H1 (cell line): ENCODE measurements around the gene TAX1BP1. TPM values are rescaled to one million over a fixed set of nuclear protein-coding genes. Genes with fewer than 3 reads are reported as not detected.

ENCODE experiments used
- CTCF ChIA-PET: fragments of 300-600 bp; sonication (Branson Sonifier 250); formaldehyde crosslinking; loops from one replicate; lab custom pipeline; 2021; ENCODE audit not compliant: partially characterized antibody; lab: Charles Lee
- POLR2A ChIA-PET: fragments of 300-600 bp; sonication (Branson Sonifier 250); formaldehyde crosslinking; loops from one replicate; lab custom pipeline; 2021; ENCODE audit warnings: inconsistent platforms; ENCODE audit not compliant: partially characterized antibody; lab: Charles Lee
- DNase-seq, 2 experiments: peaks; one replicate each; pipeline versions ENCODE4 v3.0.0 to v3.0.0-alpha.2; 2010 to 2022; ENCODE audit warnings: low spot score in 2 of 2, low read depth in 1 of 2, mixed read lengths in 1 of 2
- FAIRE-seq: peaks from 2 replicates; lab custom pipeline; 2011; peaks lifted over from hg19 to GRCh38; lab: Jason Lieb, UNC
- H2AFZ ChIP-seq: 2 replicates; pipeline ENCODE4 v1.8.1; 2012; ENCODE audit warnings: low read length, inconsistent platforms
- H2AK5ac ChIP-seq: 2 replicates; pipeline ENCODE4 v1.6.1; 2013; ENCODE audit warnings: low read depth, low read length
- H2BK120ac ChIP-seq: replicated peaks from 2 replicates; pipeline ENCODE3; 2013; ENCODE audit warnings: low read depth, low read length, inconsistent platforms
- H2BK12ac ChIP-seq: 2 replicates; pipeline ENCODE4 v1.6.1; 2013; ENCODE audit warnings: low read depth, low read length
- H2BK15ac ChIP-seq: 2 replicates; pipeline ENCODE4 v1.6.1; 2013; ENCODE audit warnings: low read length
- H2BK20ac ChIP-seq: 2 replicates; pipeline ENCODE4 v1.6.1; 2013; ENCODE audit warnings: low read length
- H2BK5ac ChIP-seq: 2 replicates; pipeline ENCODE4 v1.6.1; 2013; ENCODE audit warnings: low read depth, low read length
- H3K14ac ChIP-seq: 2 replicates; pipeline ENCODE4 v1.6.1; 2013; ENCODE audit warnings: inconsistent platforms; ENCODE audit not compliant: insufficient read length
- H3K18ac ChIP-seq: 2 replicates; pipeline ENCODE4 v1.6.1; 2013; ENCODE audit warnings: low read length; ENCODE audit errors: extremely low read depth
- H3K23ac ChIP-seq: 2 replicates; pipeline ENCODE4 v1.6.1; 2013; ENCODE audit warnings: inconsistent platforms; ENCODE audit not compliant: insufficient read length
- H3K23me2 ChIP-seq: 2 replicates; pipeline ENCODE4 v1.6.1; 2013; ENCODE audit warnings: low read depth, low read length
- H3K27ac ChIP-seq: 2 replicates; pipeline ENCODE4 v1.6.1; 2011; ENCODE audit warnings: low read depth, low read length, inconsistent platforms
- H3K27me3 ChIP-seq, 4 experiments: replicated peaks in 1 of 4; 1 replicate in 1 of 4; 2 replicates in 3 of 4; pipeline versions ENCODE4 v1.6.1 to v1.8.1; 2011 to 2013; ENCODE audit warnings: low read length in 3 of 4, mild to moderate bottlenecking in 3 of 4, inconsistent platforms in 2 of 4, mixed read lengths in 2 of 4, moderate library complexity in 1 of 4; ENCODE audit not compliant: control insufficient read depth in 3 of 4, insufficient read depth in 3 of 4; ENCODE audit errors: extremely low read depth in 1 of 4
- H3K36me3 ChIP-seq, 4 experiments: 2 replicates each; pipeline versions ENCODE4 v1.6.1 to v1.8.1; 2011 to 2013; ENCODE audit warnings: mild to moderate bottlenecking in 4 of 4, low read length in 3 of 4, moderate library complexity in 2 of 4, control low read depth in 1 of 4, inconsistent platforms in 1 of 4; ENCODE audit not compliant: insufficient read depth in 4 of 4, control insufficient read depth in 2 of 4
- H3K4ac ChIP-seq: replicated peaks from 2 replicates; pipeline ENCODE3; 2013; ENCODE audit warnings: low read length, low read depth, mixed read lengths, inconsistent platforms; ENCODE audit not compliant: insufficient read length
- H3K4me1 ChIP-seq, 4 experiments: replicated peaks in 1 of 4; 1 replicate in 1 of 4; 2 replicates in 3 of 4; pipeline versions ENCODE4 v1.6.1 to v1.8.1; 2011 to 2013; ENCODE audit warnings: low read length in 3 of 4, inconsistent platforms in 2 of 4, mixed read lengths in 1 of 4; ENCODE audit not compliant: insufficient read depth in 4 of 4, control insufficient read depth in 3 of 4
- H3K4me2 ChIP-seq, 2 experiments: 2 replicates each; pipeline versions ENCODE4 v1.6.1 to v1.8.1; 2011 to 2013; ENCODE audit warnings: low read depth in 2 of 2, low read length in 2 of 2, control low read depth in 1 of 2, inconsistent platforms in 1 of 2, mild to moderate bottlenecking in 1 of 2; ENCODE audit not compliant: insufficient read depth in 1 of 2
- H3K4me3 ChIP-seq, 4 experiments: fragments of 200-600, 300-600 bp in 1 of 4; sonication (generic), shearing (Covaris generic), sonication (Bioruptor Twin) in 1 of 4; 2 replicates each; pipeline versions ENCODE4 v1.5.1 to v1.8.1; 2011 to 2016; ENCODE audit warnings: low read length in 4 of 4, low read depth in 3 of 4, control low read depth in 2 of 4, inconsistent platforms in 2 of 4, mild to moderate bottlenecking in 2 of 4, mixed read lengths in 1 of 4, moderate library complexity in 1 of 4; ENCODE audit not compliant: insufficient read depth in 2 of 4; ENCODE audit errors: extremely low read depth in 1 of 4
- H3K56ac ChIP-seq: replicated peaks from 2 replicates; pipeline ENCODE3; 2013; ENCODE audit warnings: low read depth, mild to moderate bottlenecking, mixed read lengths, low read length, inconsistent platforms; ENCODE audit not compliant: insufficient read length
- H3K79me1 ChIP-seq: 2 replicates; pipeline ENCODE4 v1.6.1; 2013; ENCODE audit warnings: low read depth, low read length, control low read depth
- H3K79me2 ChIP-seq, 2 experiments: 2 replicates each; pipeline versions ENCODE4 v1.6.1 to v1.8.1; 2012 to 2013; ENCODE audit warnings: low read length in 2 of 2, mild to moderate bottlenecking in 2 of 2, inconsistent platforms in 1 of 2; ENCODE audit not compliant: insufficient read depth in 2 of 2, control insufficient read depth in 1 of 2
- H3K9ac ChIP-seq, 4 experiments: replicated peaks in 1 of 4; 1 replicate in 1 of 4; 2 replicates in 3 of 4; pipeline versions ENCODE4 v1.6.1 to v1.8.1; 2011 to 2013; ENCODE audit warnings: low read depth in 3 of 4, low read length in 3 of 4, control low read depth in 2 of 4, mild to moderate bottlenecking in 2 of 4, moderate library complexity in 2 of 4, inconsistent platforms in 1 of 4; ENCODE audit errors: extremely low read depth in 1 of 4
- H3K9me3 ChIP-seq, 2 experiments: 2 replicates each; pipeline versions ENCODE4 v1.6.1 to v1.8.1; 2012 to 2013; ENCODE audit warnings: mild to moderate bottlenecking in 2 of 2, moderate library complexity in 2 of 2, control low read depth in 1 of 2, inconsistent platforms in 1 of 2, low read depth in 1 of 2, low read length in 1 of 2, mixed read lengths in 1 of 2; ENCODE audit not compliant: insufficient read depth in 2 of 2
- H4K20me1 ChIP-seq, 2 experiments: replicated peaks in 1 of 2; 2 replicates each; pipeline versions ENCODE3 to v1.8.1; 2011 to 2013; ENCODE audit warnings: inconsistent platforms in 2 of 2, low read length in 2 of 2, mild to moderate bottlenecking in 1 of 2; ENCODE audit not compliant: insufficient read depth in 2 of 2, control insufficient read depth in 1 of 2
- H4K5ac ChIP-seq: 2 replicates; pipeline ENCODE4 v1.6.1; 2013; ENCODE audit warnings: low read length, low read depth, mixed read lengths, inconsistent platforms; ENCODE audit not compliant: insufficient read length
- H4K8ac ChIP-seq: 2 replicates; pipeline ENCODE4 v1.8.0; 2013; ENCODE audit warnings: mild to moderate bottlenecking, moderate library complexity, low read length, inconsistent platforms; ENCODE audit not compliant: insufficient read depth; ENCODE audit errors: extremely low read depth
- H4K91ac ChIP-seq: replicated peaks from 2 replicates; pipeline ENCODE3; 2013; ENCODE audit warnings: low read length, mixed read lengths, inconsistent platforms; ENCODE audit not compliant: insufficient read length
- HDAC6 ChIP-seq: IDR thresholded peaks from one replicate; pipeline ENCODE4 v1.7.1; 2012; ENCODE audit warnings: low read depth, mild to moderate bottlenecking, inconsistent platforms, low read length, moderate library complexity
- KDM5A ChIP-seq: fragments of 200-600 bp; IDR thresholded peaks from 2 replicates; pipeline ENCODE4 v1.7.1; 2012; ENCODE audit warnings: mild to moderate bottlenecking, low read length, inconsistent platforms, mixed read lengths
- PHF8 ChIP-seq: fragments of 200-600 bp; sonication (generic); conservative IDR thresholded peaks from 2 replicates; pipeline ENCODE4 v1.7.1; 2012; ENCODE audit warnings: low read depth, mild to moderate bottlenecking, inconsistent platforms, low read length, moderate library complexity
- SIN3A ChIP-seq, 2 experiments: IDR thresholded peaks in 1 of 2; conservative IDR thresholded peaks in 1 of 2; 2 replicates each; pipeline ENCODE4 v1.6.1; 2011 to 2012; ENCODE audit warnings: low read length in 2 of 2, improper control_type of control experiment in 1 of 2, low read depth in 1 of 2, mild to moderate bottlenecking in 1 of 2
- SIRT6 ChIP-seq: IDR thresholded peaks from one replicate; pipeline ENCODE4 v1.7.1; 2012; ENCODE audit warnings: low read length, inconsistent platforms
- TAF1 ChIP-seq: IDR thresholded peaks from 2 replicates; pipeline ENCODE4 v1.6.1; 2011; ENCODE audit warnings: mild to moderate bottlenecking, low read depth, low read length
- YY1 ChIP-seq: IDR thresholded peaks from 2 replicates; pipeline ENCODE4 v1.6.1; 2011; ENCODE audit warnings: low read depth, mild to moderate bottlenecking, low read length
- ZNF274 ChIP-seq: IDR thresholded peaks from 2 replicates; pipeline ENCODE4 v1.7.0; 2012; ENCODE audit warnings: low read length, borderline replicate concordance; ENCODE audit errors: extremely low read depth
- WGBS, 2 experiments: shearing (Covaris generic) in 1 of 2; methylation state at CpG; one replicate each; pipeline versions ENCODE4 v1.1.6 to v1.1.7; 2013 to 2015; ENCODE audit warnings: low lambda C conversion rate in 2 of 2, mixed read lengths in 2 of 2, inconsistent platforms in 1 of 2, low coverage in 1 of 2, missing lambda C conversion rate in 1 of 2; ENCODE audit not compliant: insufficient replicate concordance in 2 of 2, insufficient coverage in 1 of 2, insufficient read length in 1 of 2; ENCODE audit errors: extremely low coverage in 1 of 2, missing lambda C conversion rate in 1 of 2; 5-methylcytosine and 5-hydroxymethylcytosine counted together
- polyA plus RNA-seq, 7 experiments: library from polyadenylated mRNA; depleted of rRNA in 3 of 7; stranded (reverse) in 5 of 7; unstranded in 2 of 7; fragments of >200 nt in 5 of 7; fragments of 200-250 nt in 2 of 7; gene quantifications; 1 replicate in 5 of 7; 2 replicates in 1 of 7; 4 replicates in 1 of 7; pipeline versions ENCODE4 v1.2.1 to v1.2.3, GENCODE V29; 2011 to 2013; ENCODE audit warnings: missing spikeins in 2 of 7, mixed read lengths in 2 of 7
- total RNA-seq: library from RNA; stranded (reverse); fragmentation: NEBNext Ultra II Directional; extraction: Animal tissue kit (Norgen Biotek cat#: 25700); gene quantifications from 2 replicates; pipeline ENCODE4 v1.2.1, GENCODE V29; 2021
- TF ChIP-seq, protein P1 (sequence below), 3 experiments: IDR thresholded peaks; 1 replicate in 2 of 3; 2 replicates in 1 of 3; pipeline versions ENCODE4 v1.5.1 to v1.6.1; 2011; ENCODE audit warnings: low read length in 3 of 3, mild to moderate bottlenecking in 3 of 3, inconsistent platforms in 2 of 3, low read depth in 1 of 3, moderate library complexity in 1 of 3; ENCODE audit not compliant: insufficient read depth in 1 of 3; ENCODE audit errors: control extremely low read depth in 1 of 3

Gene TAX1BP1
- total and polyA plus RNA-seq, 2 of the 8 experiments (the other 6 are each of a cell fraction or from before 2014, with no cell fraction given) = 56.0 to 62.7 TPM

DNA sequence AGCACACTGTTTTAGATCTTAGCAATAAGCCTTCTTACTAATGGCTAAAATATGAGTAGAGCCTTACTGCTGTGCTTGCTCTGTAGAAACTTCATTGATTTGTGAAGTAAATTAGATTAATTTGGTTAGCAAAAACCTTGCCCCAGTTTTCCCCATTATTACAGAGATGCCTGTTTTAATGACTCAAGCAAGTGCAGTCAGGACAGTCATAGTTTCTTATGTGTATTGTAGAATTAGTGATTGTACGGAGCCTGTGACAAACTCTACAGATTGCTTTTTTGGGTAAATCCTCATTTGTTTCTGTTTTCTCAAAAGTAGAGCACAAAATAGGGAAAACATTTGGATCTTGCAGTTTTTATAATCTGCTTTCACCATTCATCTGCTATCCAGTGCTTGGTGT is 7.0 kb downstream of the TAX1BP1 start:
- ChIA-PET CTCF (interaction anchor here (0.6 to 1.0 kb wide), 2 partner anchors 30 to 315 kb away, joined by 3 to 4 read pairs; no protein-coding TSS in a partner anchor), POLR2A (no interaction called here)
- no peak overlapping the region for H2BK12ac ChIP-seq
- no peaks in the 10 kb centered on the region for H3K23me2 ChIP-seq
- H4K5ac ChIP-seq = no peak overlapping the region
- H3K36me3 ChIP-seq = peaks cover 0 to 22% (median 7%) of the 10 kb centered on the region in 4 experiments; a peak in 3 of 8 replicates
- H3K4me2 ChIP-seq = no peak overlapping the region
- H3K4me1 ChIP-seq = peaks cover 0 to 4% (median 1%) of the 10 kb centered on the region in 4 experiments; a peak in 2 of 7 replicates
- H2AK5ac ChIP-seq = no peak overlapping the region
- H3K79me1 ChIP-seq = no peaks in the 10 kb centered on the region
- H3K9me3 ChIP-seq = no peaks in the 10 kb centered on the region
- no peak overlapping the region for H3K4me3 ChIP-seq
- H3K14ac ChIP-seq = no peak overlapping the region
- WGBS, 2 experiments = 96% methylated on average over 1 of the region's 1 CpG; no CpG with 5 or more reads in 1 of the 2 experiments
- FAIRE-seq (no peak), DNase-seq (no peak)
- no peak overlapping the region for H2AFZ ChIP-seq
- no peak overlapping the region for H3K23ac ChIP-seq
- peaks cover 0 to 1% (median 0%) of the 10 kb centered on the region in 4 experiments; a peak in 1 of 7 replicates for H3K27me3 ChIP-seq
- no peak overlapping the region for H2BK120ac ChIP-seq
- peaks cover 2% of the 10 kb centered on the region in 2 experiments for H4K20me1 ChIP-seq
- no peak overlapping the region for H3K18ac ChIP-seq
- H3K4ac ChIP-seq = no peak overlapping the region
- no peak overlapping the region for H2BK5ac ChIP-seq
- no peak overlapping the region for H3K27ac ChIP-seq
- H3K79me2 ChIP-seq = peaks cover 0 to 54% of the 10 kb centered on the region in 2 experiments; a peak in 2 of 4 replicates
- H4K8ac ChIP-seq = no peak overlapping the region
- TF ChIP-seq ZNF274 (no peak), SIRT6 (no peak), SIN3A (conservative IDR thresholded peaks at IDR 0.05 in 1 of 2, IDR thresholded peaks at IDR 0.05 in 1 of 2; ENCODE audit: low read depth in 1 of 2, low read length in 2 of 2) (no peak), KDM5A (no peak), TAF1 (no peak), PHF8 (no peak), YY1 (no peak), HDAC6 (no peak)
- TF ChIP-seq, protein P1, sequence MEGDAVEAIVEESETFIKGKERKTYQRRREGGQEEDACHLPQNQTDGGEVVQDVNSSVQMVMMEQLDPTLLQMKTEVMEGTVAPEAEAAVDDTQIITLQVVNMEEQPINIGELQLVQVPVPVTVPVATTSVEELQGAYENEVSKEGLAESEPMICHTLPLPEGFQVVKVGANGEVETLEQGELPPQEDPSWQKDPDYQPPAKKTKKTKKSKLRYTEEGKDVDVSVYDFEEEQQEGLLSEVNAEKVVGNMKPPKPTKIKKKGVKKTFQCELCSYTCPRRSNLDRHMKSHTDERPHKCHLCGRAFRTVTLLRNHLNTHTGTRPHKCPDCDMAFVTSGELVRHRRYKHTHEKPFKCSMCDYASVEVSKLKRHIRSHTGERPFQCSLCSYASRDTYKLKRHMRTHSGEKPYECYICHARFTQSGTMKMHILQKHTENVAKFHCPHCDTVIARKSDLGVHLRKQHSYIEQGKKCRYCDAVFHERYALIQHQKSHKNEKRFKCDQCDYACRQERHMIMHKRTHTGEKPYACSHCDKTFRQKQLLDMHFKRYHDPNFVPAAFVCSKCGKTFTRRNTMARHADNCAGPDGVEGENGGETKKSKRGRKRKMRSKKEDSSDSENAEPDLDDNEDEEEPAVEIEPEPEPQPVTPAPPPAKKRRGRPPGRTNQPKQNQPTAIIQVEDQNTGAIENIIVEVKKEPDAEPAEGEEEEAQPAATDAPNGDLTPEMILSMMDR (IDR thresholded peaks at IDR 0.05; ENCODE audit: control extremely low read depth in 1 of 3, insufficient read depth in 1 of 3, low read depth in 1 of 3, low read length in 3 of 3) = no peak
- H3K56ac ChIP-seq = no peak overlapping the region
- no peak overlapping the region for H3K9ac ChIP-seq
- no peak overlapping the region for H2BK20ac ChIP-seq
- H4K91ac ChIP-seq = no peak overlapping the region
- H2BK15ac ChIP-seq = no peak overlapping the region
